ENCODE data around the gene RAB9A. TPM values are rescaled to one million over a fixed set of nuclear protein-coding genes. Genes with fewer than 3 reads are reported as not detected.
A peak's percentile ranks its signal among the peaks of the same experiment; 100 is the strongest.

RAB9A gene
- polyA plus RNA-seq, 1 donor from 2014 or later: 25.6 TPM

GRCh38 chrX:13687203-13687602 lies 1.7 kb upstream of the RAB9A start:
- Mint-ChIP-seq H3K36me3 (no peaks in the 10 kb centered on the region), H3K4me3 (peak overlapping the region in 1 of 4 donors; percentile 87), H3K9me3 (no peaks in the 10 kb centered on the region), H3K27ac (no peak overlapping the region), H3K4me1 (peaks cover 11 to 25% (median 15%) of the 10 kb centered on the region in 3 donors), H3K27me3 (peaks cover 10% of the 10 kb centered on the region)

GRCh38 chrX:13688384-13688957 lies 457 bp upstream of the RAB9A start:
- peaks cover 16 to 36% (median 27%) of the 10 kb centered on the region in 3 donors for H3K4me1 Mint-ChIP-seq
- no peaks in the 10 kb centered on the region for H3K9me3 Mint-ChIP-seq
- H3K36me3 Mint-ChIP-seq: no peaks in the 10 kb centered on the region
- peak overlapping the region; percentile 87 to 96 (median 92) for H3K4me3 Mint-ChIP-seq
- H3K27me3 Mint-ChIP-seq: peaks cover 10% of the 10 kb centered on the region
- H3K27ac Mint-ChIP-seq: peak overlapping the region; percentile 31 to 92 (median 82)

GRCh38 chrX:13689741-13690211 lies 848 bp downstream of the RAB9A start:
- Mint-ChIP-seq H3K9me3 (no peaks in the 10 kb centered on the region), H3K4me1 (peaks cover 20 to 45% (median 32%) of the 10 kb centered on the region in 3 donors), H3K27ac (peak overlapping the region; percentile 31 to 91 (median 83)), H3K36me3 (no peaks in the 10 kb centered on the region), H3K4me3 (peak overlapping the region; percentile 87 to 96 (median 92)), H3K27me3 (peaks cover 10% of the 10 kb centered on the region)

GRCh38 chrX:13690836-13691235 lies 1.9 kb downstream of the RAB9A start:
- Mint-ChIP-seq H3K4me3 (peak overlapping the region in 3 of 4 donors; percentile 27 to 95 (median 87)), H3K9me3 (no peaks in the 10 kb centered on the region), H3K4me1 (peaks cover 28 to 51% (median 41%) of the 10 kb centered on the region in 3 donors), H3K27ac (peak overlapping the region in 2 of 3 donors; percentile 69 to 83), H3K36me3 (no peaks in the 10 kb centered on the region), H3K27me3 (peaks cover 12% of the 10 kb centered on the region)

- H3K27ac Mint-ChIP-seq: peak overlapping the region; percentile 25 to 83 (median 79)
- H3K4me3 Mint-ChIP-seq: peak overlapping the region in 2 of 4 donors; percentile 56 to 76
Measured at GRCh38 chrX:13691841-13692371, 3.0 kb downstream of the RAB9A start.

GRCh38 chrX:13692771-13693231 lies 3.9 kb downstream of the RAB9A start:
- no peaks in the 10 kb centered on the region for H3K36me3 Mint-ChIP-seq
- H3K4me1 Mint-ChIP-seq: peaks cover 38 to 63% (median 55%) of the 10 kb centered on the region in 3 donors
- peak overlapping the region in 2 of 3 donors; percentile 4 to 71 for H3K27ac Mint-ChIP-seq
- peaks cover 9% of the 10 kb centered on the region for H3K27me3 Mint-ChIP-seq
- H3K9me3 Mint-ChIP-seq: no peaks in the 10 kb centered on the region
- H3K4me3 Mint-ChIP-seq: peak overlapping the region in 3 of 4 donors; percentile 3 to 56 (median 6)

More at GRCh38 chrX:13691841-13692371, 3.0 kb downstream of the RAB9A start:
- Mint-ChIP-seq H3K27me3 (peaks cover 12% of the 10 kb centered on the region), H3K4me1 (peaks cover 32 to 56% (median 47%) of the 10 kb centered on the region in 3 donors), H3K9me3 (no peaks in the 10 kb centered on the region), H3K36me3 (no peaks in the 10 kb centered on the region)

GRCh38 chrX:13693341-13693961 lies 4.5 kb downstream of the RAB9A start:
- no peaks in the 10 kb centered on the region for H3K36me3 Mint-ChIP-seq
- H3K9me3 Mint-ChIP-seq: no peaks in the 10 kb centered on the region
- peak overlapping the region in 3 of 4 donors; percentile 3 to 75 (median 56) for H3K4me3 Mint-ChIP-seq
- H3K4me1 Mint-ChIP-seq: peaks cover 39 to 66% (median 51%) of the 10 kb centered on the region in 3 donors
- peaks cover 9% of the 10 kb centered on the region for H3K27me3 Mint-ChIP-seq
- H3K27ac Mint-ChIP-seq: peak overlapping the region in 2 of 3 donors; percentile 4 to 40

- H3K4me1 Mint-ChIP-seq: peaks cover 42 to 73% (median 52%) of the 10 kb centered on the region in 3 donors
- no peak overlapping the region for H3K4me3 Mint-ChIP-seq
- no peaks in the 10 kb centered on the region for H3K36me3 Mint-ChIP-seq
- H3K9me3 Mint-ChIP-seq: no peaks in the 10 kb centered on the region
- no peak overlapping the region for H3K27ac Mint-ChIP-seq
- peaks cover 10% of the 10 kb centered on the region for H3K27me3 Mint-ChIP-seq
Measured at GRCh38 chrX:13694359-13694758, 5.4 kb downstream of the RAB9A start.

- Mint-ChIP-seq H3K4me3 (peak overlapping the region in 1 of 4 donors; percentile 1), H3K9me3 (no peaks in the 10 kb centered on the region), H3K4me1 (peaks cover 43 to 71% (median 54%) of the 10 kb centered on the region in 3 donors), H3K36me3 (no peaks in the 10 kb centered on the region), H3K27ac (peak overlapping the region in 2 of 3 donors; percentile 19 to 21), H3K27me3 (peaks cover 5% of the 10 kb centered on the region)
Measured at GRCh38 chrX:13694983-13695382, 6.1 kb downstream of the RAB9A start.

- H3K27ac Mint-ChIP-seq: peak overlapping the region in 1 of 3 donors; percentile 21
- H3K9me3 Mint-ChIP-seq: no peaks in the 10 kb centered on the region
- H3K4me1 Mint-ChIP-seq: peaks cover 39 to 65% (median 48%) of the 10 kb centered on the region in 3 donors
- peak overlapping the region in 2 of 4 donors; percentile 1 to 12 for H3K4me3 Mint-ChIP-seq
- H3K27me3 Mint-ChIP-seq: peaks cover 5% of the 10 kb centered on the region
- H3K36me3 Mint-ChIP-seq: no peaks in the 10 kb centered on the region
Measured at GRCh38 chrX:13695601-13696115, 6.7 kb downstream of the RAB9A start.

- H3K36me3 Mint-ChIP-seq: peaks cover 2% of the 10 kb centered on the region
- peaks cover 5% of the 10 kb centered on the region for H3K27me3 Mint-ChIP-seq
- peaks cover 43 to 69% (median 58%) of the 10 kb centered on the region in 3 donors for H3K4me1 Mint-ChIP-seq
- H3K4me3 Mint-ChIP-seq: peak overlapping the region; percentile 12 to 78 (median 30)
- no peaks in the 10 kb centered on the region for H3K9me3 Mint-ChIP-seq
- H3K27ac Mint-ChIP-seq: peak overlapping the region; percentile 0 to 50 (median 22)
Measured at GRCh38 chrX:13697455-13697854, 8.5 kb downstream of the RAB9A start.

- peaks cover 43 to 67% (median 58%) of the 10 kb centered on the region in 3 donors for H3K4me1 Mint-ChIP-seq
- no peaks in the 10 kb centered on the region for H3K9me3 Mint-ChIP-seq
- H3K27me3 Mint-ChIP-seq: peaks cover 5% of the 10 kb centered on the region
- H3K27ac Mint-ChIP-seq: peak overlapping the region; percentile 6 to 50 (median 22)
- peaks cover 2% of the 10 kb centered on the region for H3K36me3 Mint-ChIP-seq
- peak overlapping the region in 3 of 4 donors; percentile 16 to 65 (median 44) for H3K4me3 Mint-ChIP-seq
Measured at GRCh38 chrX:13697976-13698375, 9.0 kb downstream of the RAB9A start.

GRCh38 chrX:13698432-13698831 lies 9.5 kb downstream of the RAB9A start:
- Mint-ChIP-seq H3K27me3 (peaks cover 5% of the 10 kb centered on the region), H3K4me3 (peak overlapping the region in 1 of 4 donors; percentile 31), H3K4me1 (peaks cover 38 to 63% (median 53%) of the 10 kb centered on the region in 3 donors), H3K27ac (peak overlapping the region in 2 of 3 donors; percentile 6 to 22), H3K9me3 (no peaks in the 10 kb centered on the region), H3K36me3 (peaks cover 2% of the 10 kb centered on the region)

GRCh38 chrX:13699183-13699826 lies 10.4 kb downstream of the RAB9A start:
- Mint-ChIP-seq H3K36me3 (peaks cover 2% of the 10 kb centered on the region), H3K9me3 (no peaks in the 10 kb centered on the region), H3K4me1 (peaks cover 34 to 58% (median 47%) of the 10 kb centered on the region in 3 donors), H3K27ac (peak overlapping the region; percentile 0 to 82 (median 6)), H3K4me3 (peak overlapping the region; percentile 0 to 73 (median 58)), H3K27me3 (peaks cover 7% of the 10 kb centered on the region)

All from IgD-negative memory B cell (primary cell).